Endodermal cell (in vitro differentiated cells): ENCODE data around the gene HDAC4. TPM values are rescaled to one million over a fixed set of nuclear protein-coding genes. Genes with fewer than 3 reads are reported as not detected.

Experiments
- DNase-seq: peaks from one replicate; pipeline ENCODE4 v3.0.0-alpha.2; 2017
- H3K27ac ChIP-seq: 2 replicates; pipeline ENCODE4 v1.5.1; 2013; ENCODE audit warnings: mild to moderate bottlenecking, low read depth, low read length, moderate library complexity
- H3K27me3 ChIP-seq: 2 replicates; pipeline ENCODE4 v1.6.1; 2013; ENCODE audit warnings: mild to moderate bottlenecking, low read length, moderate library complexity; ENCODE audit not compliant: insufficient read depth, control insufficient read depth, poor library complexity, severe bottlenecking
- H3K36me3 ChIP-seq: 2 replicates; pipeline ENCODE4 v1.7.0; 2013; ENCODE audit warnings: mild to moderate bottlenecking, low read length, moderate library complexity; ENCODE audit not compliant: control insufficient read depth, insufficient read depth
- H3K4me1 ChIP-seq: one replicate; pipeline ENCODE4 v1.7.0; 2013; ENCODE audit warnings: low read length; ENCODE audit not compliant: control insufficient read depth, insufficient read depth
- H3K4me3 ChIP-seq: 2 replicates; pipeline ENCODE4 v1.5.1; 2013; ENCODE audit warnings: mild to moderate bottlenecking, low read length, moderate library complexity
- H3K9ac ChIP-seq: 2 replicates; pipeline ENCODE4 v1.6.1; 2013; ENCODE audit warnings: mild to moderate bottlenecking, low read length, moderate library complexity; ENCODE audit not compliant: poor library complexity, severe bottlenecking; ENCODE audit errors: extremely low read depth
- H3K9me3 ChIP-seq: 2 replicates; pipeline ENCODE4 v1.6.1; 2013; ENCODE audit warnings: mild to moderate bottlenecking, low read length, moderate library complexity; ENCODE audit not compliant: control insufficient read depth
- H3K27ac Mint-ChIP-seq: 2 replicates; pipeline ENCODE4 v1.8.0; 2020; ENCODE audit warnings: mixed read lengths
- H3K27me3 Mint-ChIP-seq: 2 replicates; pipeline ENCODE4 v1.8.0; 2021; ENCODE audit warnings: mild to moderate bottlenecking, mixed read lengths; ENCODE audit not compliant: insufficient read depth
- H3K36me3 Mint-ChIP-seq: 2 replicates; pipeline ENCODE4 v1.8.0; 2020; ENCODE audit warnings: low read depth, mixed read lengths
- H3K4me1 Mint-ChIP-seq: 2 replicates; pipeline ENCODE4 v1.8.0; 2020; ENCODE audit warnings: mixed read lengths
- H3K4me3 Mint-ChIP-seq: 2 replicates; pipeline ENCODE4 v1.8.0; 2020; ENCODE audit warnings: mild to moderate bottlenecking, moderate library complexity, mixed read lengths
- H3K9me3 Mint-ChIP-seq: 2 replicates; pipeline ENCODE4 v1.8.0; 2020; ENCODE audit warnings: mild to moderate bottlenecking, mixed read lengths
- WGBS, 2 experiments: methylation state at CpG; one replicate each; pipeline versions ENCODE4 v1.1.5 to v1.1.7; 2013; ENCODE audit warnings: missing lambda C conversion rate in 2 of 2, mixed read lengths in 1 of 2; ENCODE audit not compliant: insufficient coverage in 1 of 2, insufficient read length in 1 of 2; 5-methylcytosine and 5-hydroxymethylcytosine counted together
- total RNA-seq, 2 donors: library from RNA; stranded (reverse); fragmentation: NEBNext Ultra II Directional in 1 of 2; extraction: Animal tissue kit (Norgen Biotek cat#: 25700) in 1 of 2; gene quantifications; 2 replicates in 1 of 2; 3 replicates in 1 of 2; pipeline ENCODE4 v1.2.1, GENCODE V29; 2021
- TF ChIP-seq, protein P1 (sequence below): fragments of 200-600 bp; sonication (generic); conservative IDR thresholded peaks from 2 replicates; pipeline ENCODE4 v1.5.0; 2021; ENCODE audit warnings: antibody characterized with exemption, mild to moderate bottlenecking

Gene HDAC4
- total RNA-seq, 2 donors from 2014 or later = 45.7 to 51.2 TPM

DNA sequence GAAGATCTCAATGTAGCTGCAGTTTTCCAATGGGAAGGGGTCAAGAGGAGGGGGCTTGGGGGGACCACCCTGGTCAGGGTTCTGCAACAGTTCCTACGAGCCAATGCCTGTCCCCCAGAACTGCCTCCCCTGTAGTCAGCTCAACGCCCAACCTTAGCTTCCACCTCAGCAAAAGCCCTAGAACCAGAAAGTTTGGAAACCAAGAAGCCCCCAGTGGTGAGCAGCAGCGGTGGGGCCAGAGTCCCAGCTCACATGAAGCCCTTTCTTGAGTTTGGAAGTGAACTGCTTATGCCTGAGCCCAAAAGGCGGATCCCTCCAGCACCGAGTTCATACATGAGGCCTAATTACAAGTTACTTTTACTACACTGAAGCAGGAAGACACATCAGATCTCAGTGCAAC is 162.4 kb downstream of the HDAC4 start:
- H3K9me3 ChIP-seq = no peaks in the 10 kb centered on the region
- Mint-ChIP-seq H3K4me1 (peaks cover 25% of the 10 kb centered on the region), H3K27me3 (no peaks in the 10 kb centered on the region), H3K4me3 (no peak overlapping the region), H3K36me3 (no peaks in the 10 kb centered on the region), H3K9me3 (no peaks in the 10 kb centered on the region), H3K27ac (no peak overlapping the region)
- no peak overlapping the region for H3K9ac ChIP-seq
- H3K27ac ChIP-seq = no peak overlapping the region
- no peaks in the 10 kb centered on the region for H3K27me3 ChIP-seq
- peak; percentile 37 for DNase-seq
- TF ChIP-seq, protein P1, sequence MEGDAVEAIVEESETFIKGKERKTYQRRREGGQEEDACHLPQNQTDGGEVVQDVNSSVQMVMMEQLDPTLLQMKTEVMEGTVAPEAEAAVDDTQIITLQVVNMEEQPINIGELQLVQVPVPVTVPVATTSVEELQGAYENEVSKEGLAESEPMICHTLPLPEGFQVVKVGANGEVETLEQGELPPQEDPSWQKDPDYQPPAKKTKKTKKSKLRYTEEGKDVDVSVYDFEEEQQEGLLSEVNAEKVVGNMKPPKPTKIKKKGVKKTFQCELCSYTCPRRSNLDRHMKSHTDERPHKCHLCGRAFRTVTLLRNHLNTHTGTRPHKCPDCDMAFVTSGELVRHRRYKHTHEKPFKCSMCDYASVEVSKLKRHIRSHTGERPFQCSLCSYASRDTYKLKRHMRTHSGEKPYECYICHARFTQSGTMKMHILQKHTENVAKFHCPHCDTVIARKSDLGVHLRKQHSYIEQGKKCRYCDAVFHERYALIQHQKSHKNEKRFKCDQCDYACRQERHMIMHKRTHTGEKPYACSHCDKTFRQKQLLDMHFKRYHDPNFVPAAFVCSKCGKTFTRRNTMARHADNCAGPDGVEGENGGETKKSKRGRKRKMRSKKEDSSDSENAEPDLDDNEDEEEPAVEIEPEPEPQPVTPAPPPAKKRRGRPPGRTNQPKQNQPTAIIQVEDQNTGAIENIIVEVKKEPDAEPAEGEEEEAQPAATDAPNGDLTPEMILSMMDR = peak; percentile 21
- H3K4me3 ChIP-seq = no peak overlapping the region
- H3K36me3 ChIP-seq = no peaks in the 10 kb centered on the region
- WGBS, 2 experiments = 92 to 95% methylated on average over 4 to 5 of the region's 5 CpGs
- H3K4me1 ChIP-seq = peaks cover 12% of the 10 kb centered on the region

DNA sequence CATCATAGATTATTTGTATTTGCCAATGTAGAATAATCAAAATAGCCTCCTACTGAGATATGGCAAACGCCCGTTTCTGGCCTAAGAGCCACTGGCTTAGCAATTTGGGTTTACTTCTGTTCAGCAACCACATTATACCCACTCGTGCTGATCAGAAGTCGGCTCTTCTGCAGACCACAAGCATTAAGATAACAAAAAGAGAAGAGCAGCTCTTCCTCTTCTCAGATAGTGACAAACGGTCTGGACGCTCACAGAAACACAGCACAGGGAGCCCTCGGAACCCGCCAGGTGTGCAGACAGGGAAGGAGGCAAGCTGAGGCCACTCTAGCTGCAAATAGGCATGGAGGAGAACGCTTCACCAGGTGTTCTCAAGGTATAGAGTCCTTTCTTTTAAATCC is 164.0 kb downstream of the HDAC4 start:
- H3K36me3 ChIP-seq = no peaks in the 10 kb centered on the region
- Mint-ChIP-seq H3K9me3 (no peaks in the 10 kb centered on the region), H3K4me3 (no peak overlapping the region), H3K27ac (no peak overlapping the region), H3K27me3 (no peaks in the 10 kb centered on the region), H3K36me3 (no peaks in the 10 kb centered on the region), H3K4me1 (peaks cover 28% of the 10 kb centered on the region)
- DNase-seq = no peak
- no peak overlapping the region for H3K9ac ChIP-seq
- H3K4me3 ChIP-seq = no peak overlapping the region
- no peaks in the 10 kb centered on the region for H3K9me3 ChIP-seq
- WGBS, 2 experiments = 93 to 97% methylated on average over 8 to 9 of the region's 9 CpGs
- H3K27ac ChIP-seq = no peak overlapping the region
- no peaks in the 10 kb centered on the region for H3K27me3 ChIP-seq
- H3K4me1 ChIP-seq = peaks cover 12% of the 10 kb centered on the region
- TF ChIP-seq, protein P1 = no peak

DNA sequence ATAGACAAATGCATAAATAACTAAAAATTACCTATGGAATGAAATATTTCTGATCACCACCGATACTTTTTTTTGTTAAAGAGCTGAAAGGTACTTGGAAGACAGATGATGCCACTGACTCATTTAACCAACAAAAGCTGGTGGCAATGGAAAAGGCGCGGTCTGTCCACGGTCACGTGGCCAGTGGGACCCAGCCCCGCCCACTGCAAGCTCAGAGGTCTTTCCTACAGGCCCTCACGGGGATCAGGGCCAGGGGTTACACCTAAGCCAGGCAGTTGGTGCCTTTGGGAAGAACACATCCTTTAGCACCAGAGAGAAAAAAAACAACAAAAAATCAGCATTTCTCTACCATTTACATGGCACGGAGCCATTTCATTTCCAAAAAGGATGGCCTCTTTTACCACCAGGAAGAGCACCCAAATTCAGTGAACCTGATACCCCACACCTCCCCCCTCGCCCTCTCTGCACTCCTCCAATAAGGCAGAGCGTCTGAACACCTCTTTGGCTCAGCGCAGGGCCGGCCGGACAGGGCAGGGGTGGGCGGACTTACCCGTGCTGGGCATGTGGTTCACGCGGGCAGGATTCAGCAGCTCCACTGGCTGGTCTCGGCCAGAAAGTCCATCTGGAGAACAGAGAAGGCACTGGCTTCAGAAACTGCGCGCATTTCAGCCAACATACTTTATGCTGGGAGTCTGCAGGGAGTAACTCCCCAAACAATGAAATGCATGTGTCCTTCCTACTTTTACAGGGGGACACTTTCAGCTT is 164.6 kb downstream of the HDAC4 start:
- H3K4me3 Mint-ChIP-seq = no peak overlapping the region
- H3K36me3 Mint-ChIP-seq = no peaks in the 10 kb centered on the region
- Histone ChIP-seq H3K36me3 (no peaks in the 10 kb centered on the region), H3K9me3 (no peaks in the 10 kb centered on the region), H3K4me1 (peaks cover 12% of the 10 kb centered on the region), H3K27ac (no peak overlapping the region), H3K27me3 (no peaks in the 10 kb centered on the region), H3K9ac (no peak overlapping the region), H3K4me3 (no peak overlapping the region)
- DNase-seq = no peak
- H3K9me3 Mint-ChIP-seq = no peaks in the 10 kb centered on the region
- no peaks in the 10 kb centered on the region for H3K27me3 Mint-ChIP-seq
- H3K27ac Mint-ChIP-seq = no peak overlapping the region
- TF ChIP-seq, protein P1 = no peak
- WGBS, 2 experiments = 95 to 96% methylated on average over 14 to 20 of the region's 20 CpGs
- H3K4me1 Mint-ChIP-seq = peaks cover 28% of the 10 kb centered on the region
